ENCODE data around the gene TXNL4A.
"Not testable (repeated sequence)": the region's sequence is repeated elsewhere in the genome, so short reads cannot be mapped to it uniquely, and the experiment has no call there.

The TXNL4A gene

GRCh38 chr18:79962311-79962710 lies 26.1 kb downstream of the TXNL4A start:
- TF ChIP-seq, protein P1, sequence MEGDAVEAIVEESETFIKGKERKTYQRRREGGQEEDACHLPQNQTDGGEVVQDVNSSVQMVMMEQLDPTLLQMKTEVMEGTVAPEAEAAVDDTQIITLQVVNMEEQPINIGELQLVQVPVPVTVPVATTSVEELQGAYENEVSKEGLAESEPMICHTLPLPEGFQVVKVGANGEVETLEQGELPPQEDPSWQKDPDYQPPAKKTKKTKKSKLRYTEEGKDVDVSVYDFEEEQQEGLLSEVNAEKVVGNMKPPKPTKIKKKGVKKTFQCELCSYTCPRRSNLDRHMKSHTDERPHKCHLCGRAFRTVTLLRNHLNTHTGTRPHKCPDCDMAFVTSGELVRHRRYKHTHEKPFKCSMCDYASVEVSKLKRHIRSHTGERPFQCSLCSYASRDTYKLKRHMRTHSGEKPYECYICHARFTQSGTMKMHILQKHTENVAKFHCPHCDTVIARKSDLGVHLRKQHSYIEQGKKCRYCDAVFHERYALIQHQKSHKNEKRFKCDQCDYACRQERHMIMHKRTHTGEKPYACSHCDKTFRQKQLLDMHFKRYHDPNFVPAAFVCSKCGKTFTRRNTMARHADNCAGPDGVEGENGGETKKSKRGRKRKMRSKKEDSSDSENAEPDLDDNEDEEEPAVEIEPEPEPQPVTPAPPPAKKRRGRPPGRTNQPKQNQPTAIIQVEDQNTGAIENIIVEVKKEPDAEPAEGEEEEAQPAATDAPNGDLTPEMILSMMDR (conservative IDR thresholded peaks at IDR 0.05; ENCODE audit: low read depth), result no peak
- ChIA-PET POLR2A (ENCODE audit: low non-redundant PET) (no interaction called here), CTCF (interaction anchor here (1.2 kb wide), 1 partner anchor 15 kb away, joined by 5 read pairs; no protein-coding TSS in a partner anchor)
- DNase-seq (ENCODE audit: low spot score), result peak; percentile 70
- peak overlapping the region; percentile 17 for H3K27ac ChIP-seq

DNA sequence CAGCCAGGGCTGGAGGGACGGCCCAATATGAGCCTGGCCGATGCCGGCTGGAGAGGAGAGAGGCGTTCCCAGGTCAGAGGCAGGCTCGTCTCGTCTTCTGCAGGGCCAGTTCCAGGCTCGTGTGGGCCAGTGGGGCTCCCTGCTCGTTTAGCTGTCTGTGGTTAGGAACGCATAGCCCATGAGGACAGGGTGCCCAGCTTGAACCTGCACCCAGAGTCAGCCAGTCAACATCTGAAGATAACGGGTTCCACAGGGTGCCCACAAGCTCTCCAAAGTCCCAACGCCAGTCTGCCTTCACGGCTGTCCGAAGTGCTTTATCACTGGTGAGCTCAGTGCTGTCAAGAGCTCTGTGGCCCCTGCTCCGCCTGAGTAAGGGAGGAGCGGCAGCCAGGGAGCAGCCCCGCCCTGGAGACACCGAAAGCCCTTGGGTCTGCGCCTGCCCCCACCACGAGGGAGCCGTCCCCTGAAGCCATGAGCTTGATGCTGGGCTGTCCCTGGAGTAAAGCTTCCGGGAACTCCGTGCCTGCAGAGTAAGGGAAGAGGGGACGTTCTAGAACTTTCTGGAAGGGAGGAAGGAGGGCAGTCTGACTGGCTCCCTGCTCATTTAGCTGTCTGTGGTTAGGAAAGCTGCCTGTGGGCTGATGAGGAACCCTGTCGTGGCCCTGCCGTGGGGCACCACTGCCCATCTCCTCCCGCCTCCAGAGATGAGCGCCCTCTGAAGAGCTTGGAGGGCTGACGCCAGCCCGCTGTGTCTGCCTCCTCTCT lies 26.7 kb downstream of the TXNL4A start:
- DNase-seq (ENCODE audit: low spot score), result no peak
- ChIA-PET CTCF (interaction anchor here (1.2 kb wide), 1 partner anchor 15 kb away, joined by 5 read pairs; no protein-coding TSS in a partner anchor), POLR2A (ENCODE audit: low non-redundant PET) (no interaction called here)
- TF ChIP-seq, protein P1 (conservative IDR thresholded peaks at IDR 0.05; ENCODE audit: low read depth), result no peak
- H3K27ac ChIP-seq, result peak overlapping the region; percentile 17

- TF ChIP-seq, protein P1 (conservative IDR thresholded peaks at IDR 0.05; ENCODE audit: low read depth), result no peak
- ChIA-PET POLR2A (ENCODE audit: low non-redundant PET) (no interaction called here), CTCF (interaction anchor here (1.2 kb wide), 1 partner anchor 14 kb away, joined by 5 read pairs; no protein-coding TSS in a partner anchor)
- peak overlapping the region; percentile 17; the same call in 1 of the 2 replicates for H3K27ac ChIP-seq
- no peak for DNase-seq (ENCODE audit: low spot score)
Measured at GRCh38 chr18:79960921-79961526, 27.3 kb downstream of the TXNL4A start.

DNA sequence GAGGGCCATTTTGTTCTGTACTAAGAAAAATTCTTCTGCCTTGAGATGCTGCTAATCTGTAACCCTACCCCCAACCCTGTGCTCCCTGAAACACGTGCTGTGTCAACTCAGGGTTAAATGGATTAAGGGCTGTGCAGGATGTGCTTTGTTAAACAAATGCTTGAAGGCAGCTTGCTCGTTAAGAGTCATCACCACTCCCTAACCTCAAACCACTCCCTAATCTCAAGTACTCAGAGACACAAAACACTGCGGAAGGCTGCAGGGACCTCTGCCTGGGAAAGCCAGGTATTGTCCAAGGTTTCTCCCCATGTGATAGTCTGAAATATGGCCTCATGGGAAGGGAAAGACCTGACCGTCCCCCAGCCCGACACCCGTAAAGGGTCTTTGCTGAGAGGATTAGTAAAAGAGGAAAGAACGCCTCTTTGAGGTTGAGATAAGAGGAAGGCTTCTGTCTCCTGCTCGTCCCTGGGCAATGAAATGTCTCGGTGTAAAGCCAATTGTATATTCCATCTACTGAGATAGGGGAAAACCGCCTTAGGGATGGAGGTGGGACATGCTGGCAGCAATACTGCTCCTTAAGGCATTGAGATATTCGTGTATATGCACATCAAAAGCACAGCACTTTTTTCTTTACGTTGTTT lies 28.1 kb downstream of the TXNL4A start:
- DNase-seq (ENCODE audit: low spot score); CTCF ChIA-PET; POLR2A ChIA-PET (ENCODE audit: low non-redundant PET): not testable (repeated sequence)
- H3K27ac ChIP-seq, result peak overlapping the region; percentile 24; the same call in 1 of the 2 replicates

DNA sequence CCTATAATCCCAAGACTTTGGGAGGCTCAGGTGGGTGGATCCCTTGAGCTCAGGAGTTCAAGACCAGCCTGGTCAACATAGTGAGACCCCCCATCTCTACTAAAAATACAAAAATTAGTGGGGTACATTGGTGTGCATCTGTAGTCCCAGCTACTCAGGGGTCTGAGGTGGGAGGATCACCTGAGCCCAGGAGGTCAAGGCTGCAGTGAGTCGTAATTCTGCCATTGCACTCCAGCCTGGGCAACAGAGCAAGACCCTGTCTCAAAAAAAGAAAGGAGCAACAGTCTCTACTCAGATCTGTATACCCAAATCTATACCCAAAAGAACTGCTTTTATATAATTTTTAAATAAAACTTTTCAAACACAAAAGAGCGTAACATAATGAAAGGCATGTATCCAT lies 29.4 kb downstream of the TXNL4A start:
- CTCF ChIA-PET, result no interaction called here
- TF ChIP-seq, protein P1 (conservative IDR thresholded peaks at IDR 0.05; ENCODE audit: low read depth), result no peak
- DNase-seq (ENCODE audit: low spot score), result no peak
- POLR2A ChIA-PET (ENCODE audit: low non-redundant PET), result no interaction called here
- H3K27ac ChIP-seq, result no peak overlapping the region

GRCh38 chr18:79956276-79956675 lies 32.1 kb downstream of the TXNL4A start:
- TF ChIP-seq, protein P1 (conservative IDR thresholded peaks at IDR 0.05; ENCODE audit: low read depth), result no peak
- CTCF ChIA-PET, result interaction anchor here (0.7 kb wide), 1 partner anchor 227 kb away, joined by 6 read pairs; no protein-coding TSS in a partner anchor
- DNase-seq (ENCODE audit: low spot score), result no peak
- no peak overlapping the region for H3K27ac ChIP-seq
- POLR2A ChIA-PET (ENCODE audit: low non-redundant PET), result no interaction called here

Measured in RWPE1 (cell line).